ENCODE results near the gene OR4D10. TPM values are rescaled to one million over a fixed set of nuclear protein-coding genes. Genes with fewer than 3 reads are reported as not detected.

The OR4D10 gene
- total and polyA plus RNA-seq, 2 donors (not counting 3 experiments of a cell fraction or from before 2014, with no cell fraction given), result not detected

GRCh38 chr11:59425131-59425530 is 48.0 kb upstream of the OR4D10 start:
- Histone ChIP-seq H3K9me3 (replicated peaks; ENCODE audit: control insufficient read depth, insufficient read depth, low read length) (no peaks in the 10 kb centered on the region), H3K9me1 (replicated peaks; ENCODE audit: control insufficient read depth, extremely low read depth, insufficient read depth, low read length) (no peaks in the 10 kb centered on the region), H3K4me3 (replicated peaks in 1 of 3; ENCODE audit: insufficient read depth in 1 of 3, low read depth in 1 of 3, low read length in 3 of 3) (no peak overlapping the region), H3K27me3 (ENCODE audit: control insufficient read depth in 2 of 2, insufficient read depth in 2 of 2, low read length in 2 of 2) (no peaks in the 10 kb centered on the region), H2AFZ (ENCODE audit: low read depth, low read length) (no peak overlapping the region), H3K79me2 (ENCODE audit: control insufficient read depth, insufficient read depth, low read length) (no peaks in the 10 kb centered on the region), H3K36me3 (ENCODE audit: control insufficient read depth in 2 of 2, extremely low read depth in 1 of 2, insufficient read depth in 2 of 2, low read length in 2 of 2) (no peaks in the 10 kb centered on the region), H3K4me1 (ENCODE audit: control insufficient read depth, extremely low read depth, insufficient read depth, low read length) (no peaks in the 10 kb centered on the region), H3K9ac (replicated peaks; ENCODE audit: extremely low read depth, insufficient read depth, low read length) (no peak overlapping the region), H3K4me2 (ENCODE audit: insufficient read depth, low read length) (no peak overlapping the region), H3K27ac (ENCODE audit: insufficient read depth, low read depth, low read length) (no peak overlapping the region), H4K20me1 (replicated peaks; ENCODE audit: control insufficient read depth, extremely low read depth, insufficient read depth, low read length) (no peaks in the 10 kb centered on the region)
- dilution Hi-C loops (cut with MboI; ENCODE audit: extremely low pct_ligation_motif_present, low sequenced_read_pairs) (no loop called here), intact Hi-C loops (cut with micrococcal nuclease) (no loop called here)
- DNase-seq (ENCODE audit: low read depth, low spot score) (no peak), FAIRE-seq (no peak)
- CTCF ChIA-PET, result no interaction called here
- POLR2A ChIA-PET, result no interaction called here
- BruUV-seq (replicated peaks), result no TSS peak
- TF ChIP-seq CTCF (IDR thresholded peaks at IDR 0.05; ENCODE audit: extremely low read depth in 1 of 2, insufficient read depth in 1 of 2, low read depth in 1 of 2, low read length in 2 of 2), result no peak
- TF ChIP-seq POLR2AphosphoS5 (IDR thresholded peaks at IDR 0.05; ENCODE audit: insufficient read depth, low read depth, low read length), result no peak

GRCh38 chr11:59426361-59427067 is 46.6 kb upstream of the OR4D10 start, which contains the start of gene OR5A2:
TSS of gene OR5A2 (minus strand) at chr11:59426413. CDS start at chr11:59422953, 3,460 bp downstream.
- intact Hi-C loops (cut with micrococcal nuclease) (no loop called here), dilution Hi-C loops (cut with MboI; ENCODE audit: extremely low pct_ligation_motif_present, low sequenced_read_pairs) (no loop called here)
- H3K36me3 ChIP-seq (ENCODE audit: control insufficient read depth in 2 of 2, extremely low read depth in 1 of 2, insufficient read depth in 2 of 2, low read length in 2 of 2), result no peaks in the 10 kb centered on the region
- no peak within 1 kb of the TSS for H2AFZ ChIP-seq (ENCODE audit: low read depth, low read length)
- H3K9ac ChIP-seq (replicated peaks; ENCODE audit: extremely low read depth, insufficient read depth, low read length), result no peak within 1 kb of the TSS
- FAIRE-seq, result no peak
- no peak within 1 kb of the TSS for H3K4me2 ChIP-seq (ENCODE audit: insufficient read depth, low read length)
- no peaks in the 10 kb centered on the region for H3K4me1 ChIP-seq (ENCODE audit: control insufficient read depth, extremely low read depth, insufficient read depth, low read length)
- no peak within 1 kb of the TSS for H3K4me3 ChIP-seq (replicated peaks in 1 of 3; ENCODE audit: insufficient read depth in 1 of 3, low read depth in 1 of 3, low read length in 3 of 3)
- no TSS peak for BruUV-seq (replicated peaks)
- H4K20me1 ChIP-seq (replicated peaks; ENCODE audit: control insufficient read depth, extremely low read depth, insufficient read depth, low read length), result no peaks in the 10 kb centered on the region
- TF ChIP-seq EZH2 (IDR thresholded peaks at IDR 0.05; ENCODE audit: borderline replicate concordance, low read depth, low read length, severe bottlenecking), result no peak
- TF ChIP-seq POLR2AphosphoS5 (IDR thresholded peaks at IDR 0.05; ENCODE audit: insufficient read depth, low read depth, low read length), result no peak
- no peak for TF ChIP-seq JUN (IDR thresholded peaks at IDR 0.05; ENCODE audit: borderline replicate concordance, insufficient read depth, insufficient read length, low read depth)
- TF ChIP-seq MAX (IDR thresholded peaks at IDR 0.05; ENCODE audit: insufficient read depth, insufficient read length), result no peak
- TF ChIP-seq GATA2 (IDR thresholded peaks at IDR 0.05; ENCODE audit: insufficient read depth, insufficient read length, low read depth, low read length), result no peak
- no peak for TF ChIP-seq CTCF (IDR thresholded peaks at IDR 0.05; ENCODE audit: extremely low read depth in 1 of 2, insufficient read depth in 1 of 2, low read depth in 1 of 2, low read length in 2 of 2)
- ChIA-PET CTCF (interaction anchor here (1.1 to 1.3 kb wide), 2 partner anchors 24 to 255 kb away, joined by 3 read pairs; partner anchors contain the start of gene DTX4), POLR2A (no interaction called here)
- DNase-seq (ENCODE audit: low read depth, low spot score), result no peak
- no peaks in the 10 kb centered on the region for H3K9me1 ChIP-seq (replicated peaks; ENCODE audit: control insufficient read depth, extremely low read depth, insufficient read depth, low read length)
- peaks cover 0 to 2% of the 10 kb centered on the region in 2 experiments for H3K27me3 ChIP-seq (ENCODE audit: control insufficient read depth in 2 of 2, insufficient read depth in 2 of 2, low read length in 2 of 2)
- H3K79me2 ChIP-seq (ENCODE audit: control insufficient read depth, insufficient read depth, low read length), result no peaks in the 10 kb centered on the region
- no peak within 1 kb of the TSS for H3K27ac ChIP-seq (ENCODE audit: insufficient read depth, low read depth, low read length)
- H3K9me3 ChIP-seq (replicated peaks; ENCODE audit: control insufficient read depth, insufficient read depth, low read length), result no peaks in the 10 kb centered on the region

All from endothelial cell of umbilical vein (primary cell).